ENCODE measurements around the gene GDPGP1.

The GDPGP1 gene

DNA sequence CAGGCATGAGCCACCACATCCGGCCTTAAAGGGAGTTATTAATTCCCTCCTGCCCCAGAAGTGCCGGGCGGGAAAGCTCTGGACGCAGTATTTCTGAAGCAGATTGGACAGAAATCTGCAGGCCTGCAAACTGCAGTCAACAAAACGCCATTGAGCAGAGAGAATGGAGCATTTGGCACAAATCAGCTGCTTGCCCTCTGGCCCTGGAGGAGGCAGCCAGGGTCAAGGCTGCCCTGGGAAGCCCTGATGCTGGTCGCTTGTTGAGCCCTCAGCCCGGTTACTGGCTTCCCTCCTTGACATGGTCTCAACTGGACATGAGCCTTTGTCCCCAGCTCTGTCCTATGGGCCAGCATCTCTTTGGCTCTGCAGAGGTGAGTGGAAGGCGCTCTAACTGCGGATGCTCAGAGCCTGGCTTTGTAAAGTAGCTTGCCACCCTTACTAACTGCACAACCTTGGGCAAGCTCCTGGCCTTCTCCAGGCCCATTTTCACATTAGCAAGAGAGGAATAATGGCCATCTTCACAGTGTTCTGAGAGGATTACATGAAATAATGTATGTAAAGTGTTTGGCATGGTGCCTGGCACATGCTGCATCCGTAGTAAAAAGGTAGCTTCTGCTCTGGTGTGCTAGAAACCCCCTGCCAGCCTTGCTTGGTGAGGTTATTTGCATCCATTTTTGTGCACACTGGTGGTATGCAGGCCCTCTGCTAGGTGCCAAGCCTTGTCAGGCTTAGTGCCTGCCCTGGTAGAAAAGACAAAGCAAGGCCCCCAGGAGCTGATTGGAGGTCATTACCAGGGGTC lies 28.8 kb upstream of the GDPGP1 start:
- DNase-seq = no peak

DNA sequence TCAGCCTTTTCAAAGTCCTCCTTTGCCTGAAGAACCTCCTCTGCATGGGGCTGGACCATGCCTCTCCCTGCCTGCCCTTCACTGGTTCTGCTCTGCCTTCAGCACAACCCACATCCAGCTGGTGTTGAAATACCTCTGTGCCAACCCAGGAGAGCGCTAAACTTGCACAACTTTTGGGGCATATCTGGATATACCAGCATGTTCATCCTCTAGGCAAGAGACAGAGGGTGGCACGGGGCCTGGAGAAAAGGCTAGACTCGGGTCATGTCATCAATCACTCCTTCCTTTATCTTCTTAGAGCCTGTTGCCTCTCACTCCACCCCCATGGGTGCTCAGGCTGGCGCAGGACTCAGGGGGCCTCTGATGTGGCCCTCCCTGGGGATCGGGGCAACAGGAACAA lies 28.1 kb upstream of the GDPGP1 start:
- no peak for DNase-seq

DNA sequence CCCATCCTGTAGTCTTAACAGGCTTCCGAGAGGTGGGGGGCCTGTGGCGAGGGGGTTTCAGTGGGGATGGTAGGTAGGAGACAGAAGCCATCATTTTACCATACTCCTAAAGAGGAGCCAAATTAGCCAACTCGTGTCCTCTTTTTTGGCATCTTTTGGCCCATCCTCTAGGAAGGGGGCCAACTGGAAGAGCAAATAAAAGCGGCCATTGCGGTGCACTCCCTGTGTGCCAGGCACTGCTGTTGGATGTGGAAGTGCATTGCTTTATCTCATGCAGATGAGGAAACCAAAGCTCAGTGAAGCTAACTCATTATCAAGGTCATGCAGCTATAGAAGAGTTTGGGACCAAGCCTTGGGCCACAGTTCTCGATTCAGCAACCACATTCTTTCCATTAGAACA lies 26.8 kb upstream of the GDPGP1 start:
- no peak for DNase-seq

DNA sequence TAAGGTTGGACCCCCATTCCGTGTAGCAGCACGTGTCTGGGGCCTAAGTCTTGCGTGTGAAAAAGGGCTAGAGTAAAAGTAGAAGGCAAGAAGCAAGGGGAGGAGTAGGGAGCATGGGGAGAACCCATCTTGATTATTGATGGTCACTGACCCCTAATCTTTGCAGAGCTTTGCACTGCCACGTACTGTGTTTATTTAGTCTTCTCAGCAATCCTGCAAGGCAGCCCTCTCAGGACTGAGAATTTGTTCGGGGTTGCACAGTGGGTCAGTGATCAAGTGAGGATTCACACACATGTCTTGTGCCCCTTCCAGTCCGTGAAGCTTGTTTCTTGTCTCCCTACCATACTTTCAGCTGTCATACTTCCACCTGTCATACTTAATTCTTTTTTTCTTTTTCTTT lies 25.7 kb upstream of the GDPGP1 start:
- DNase-seq = no peak

DNA sequence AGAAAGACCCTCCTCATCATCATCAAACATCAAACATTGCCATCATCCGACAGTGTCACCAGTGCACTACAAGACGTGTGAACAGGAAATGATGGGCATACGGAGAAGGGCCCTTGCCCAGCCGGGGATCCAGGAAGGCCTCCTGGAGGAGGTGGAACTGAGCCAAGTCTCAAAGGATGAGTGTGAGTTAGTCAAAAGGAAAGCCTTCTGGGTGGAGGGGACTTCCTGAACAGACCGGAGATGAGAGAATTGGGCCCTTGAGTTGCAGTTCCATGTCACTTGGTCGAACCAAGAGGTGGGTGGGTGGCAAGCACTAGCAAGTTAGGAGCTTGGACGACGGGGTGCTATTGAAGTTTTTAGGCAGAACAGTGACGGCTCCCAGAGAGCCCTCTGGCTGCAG lies 24.4 kb upstream of the GDPGP1 start:
- DNase-seq = no peak

DNA sequence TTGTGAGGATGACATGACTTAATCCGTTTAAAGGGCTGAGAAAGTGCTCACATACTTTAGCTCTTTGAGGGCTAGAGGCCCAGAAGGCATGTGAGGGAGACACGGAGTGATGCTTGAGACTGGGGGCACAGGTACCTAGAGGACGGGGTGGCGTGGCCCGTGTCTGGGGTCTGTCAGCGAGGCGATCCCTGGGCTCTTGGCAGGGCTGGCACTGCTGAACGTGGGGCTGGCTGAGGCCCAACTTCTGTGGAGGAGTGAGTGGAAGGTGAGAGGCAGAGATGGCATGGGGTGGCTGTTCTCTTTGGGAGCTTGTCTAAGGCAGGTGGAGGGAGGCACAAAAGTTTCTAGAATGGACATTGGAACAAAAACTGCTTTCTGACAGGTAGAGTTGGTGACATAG lies 23.4 kb upstream of the GDPGP1 start:
- DNase-seq = no peak

DNA sequence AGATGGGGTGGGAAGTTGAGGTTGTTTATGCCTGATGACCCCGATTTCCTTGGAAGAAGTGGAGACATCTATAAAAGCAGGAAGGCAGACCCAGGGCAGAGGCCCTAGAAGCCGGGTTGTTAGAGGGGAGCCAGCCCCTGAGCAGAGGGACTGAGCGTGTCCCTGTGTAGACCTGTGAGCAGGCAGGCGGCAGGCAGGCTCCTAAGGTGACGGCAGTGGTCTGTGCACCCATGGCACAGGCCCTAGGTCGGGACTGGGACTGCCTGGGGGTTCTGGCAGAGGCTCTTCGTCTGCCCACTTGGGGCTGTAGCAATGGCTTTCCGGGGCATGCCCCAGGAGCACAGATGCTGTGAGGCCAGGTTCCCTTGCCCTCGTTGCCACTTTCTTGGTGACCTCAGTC lies 23.0 kb upstream of the GDPGP1 start:
- DNase-seq = no peak

DNA sequence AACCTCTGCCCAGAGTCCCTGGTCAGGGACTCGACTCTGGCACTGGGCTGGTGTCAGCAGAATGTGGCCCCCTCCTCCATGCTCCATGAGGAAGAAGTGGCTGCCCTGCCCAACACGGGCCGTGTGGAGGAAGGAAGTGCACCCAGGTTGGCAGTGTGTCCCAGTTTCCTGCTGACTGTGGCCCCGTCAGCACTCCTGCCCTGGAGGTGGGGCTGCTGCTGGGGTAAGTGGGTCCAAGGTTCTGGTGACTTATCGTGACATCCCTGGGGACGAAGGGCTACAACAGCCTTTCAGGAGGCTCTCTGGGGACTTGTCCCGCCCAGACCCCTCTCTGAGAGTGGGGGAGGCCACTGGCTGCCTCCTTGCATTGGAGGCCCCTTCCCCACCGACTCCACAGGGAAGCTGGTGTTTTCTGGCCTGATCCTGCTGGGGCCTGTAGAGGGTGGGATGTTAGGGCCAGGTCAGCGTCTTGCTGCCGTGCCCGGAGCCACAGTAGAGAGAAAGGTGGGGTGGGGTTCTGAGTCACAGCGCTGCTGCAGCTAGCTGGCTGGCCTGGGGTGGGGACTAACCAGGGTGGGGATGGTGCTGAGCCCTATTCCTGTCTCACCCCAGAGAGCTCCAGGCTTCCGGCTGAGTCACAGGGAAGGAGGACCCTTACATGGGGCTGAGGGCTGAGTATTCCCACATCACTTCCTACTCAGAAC lies 22.4 kb upstream of the GDPGP1 start:
- DNase-seq = no peak

DNA sequence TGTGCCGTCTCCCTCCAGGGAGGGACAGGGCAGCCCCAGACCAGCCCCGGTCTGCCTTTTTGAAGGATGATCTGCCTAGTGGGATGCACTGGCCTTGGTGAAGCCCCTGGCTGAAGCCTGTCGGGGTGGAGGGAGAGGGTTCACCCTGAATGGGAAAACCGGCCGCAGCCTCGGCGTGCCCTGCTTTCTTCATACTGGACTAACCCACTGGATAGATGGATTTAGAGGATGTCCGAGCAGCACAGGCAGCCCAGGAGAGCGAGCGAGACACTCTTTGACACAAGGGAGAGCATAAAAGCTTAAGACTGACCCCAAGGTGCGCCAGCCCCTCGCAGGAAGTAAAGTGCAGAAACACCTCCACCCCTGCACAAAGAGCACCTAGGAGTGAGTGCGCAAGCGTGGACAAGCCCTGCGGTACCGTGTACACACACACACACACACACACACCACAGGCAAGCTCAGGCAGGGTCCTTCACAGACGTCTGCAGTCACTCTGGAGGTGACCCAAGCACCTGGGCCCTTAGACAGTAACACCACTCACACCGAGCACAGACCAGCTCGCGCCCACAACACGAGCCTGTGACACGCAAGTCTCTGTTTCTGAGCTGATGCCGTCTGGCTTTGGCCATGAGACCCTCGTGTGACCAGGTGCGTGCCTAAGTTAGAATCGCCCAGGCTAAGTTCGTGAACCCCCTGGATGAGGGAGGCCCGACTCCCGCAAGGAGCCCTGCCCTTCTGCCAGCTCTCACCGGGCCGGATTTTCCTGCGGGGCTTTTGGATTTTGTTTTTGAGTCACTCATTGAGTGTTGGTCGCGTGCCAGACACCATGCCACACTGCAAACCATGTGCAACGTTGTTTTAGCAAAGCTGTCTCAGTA lies 21.5 kb upstream of the GDPGP1 start:
- no peak for DNase-seq

DNA sequence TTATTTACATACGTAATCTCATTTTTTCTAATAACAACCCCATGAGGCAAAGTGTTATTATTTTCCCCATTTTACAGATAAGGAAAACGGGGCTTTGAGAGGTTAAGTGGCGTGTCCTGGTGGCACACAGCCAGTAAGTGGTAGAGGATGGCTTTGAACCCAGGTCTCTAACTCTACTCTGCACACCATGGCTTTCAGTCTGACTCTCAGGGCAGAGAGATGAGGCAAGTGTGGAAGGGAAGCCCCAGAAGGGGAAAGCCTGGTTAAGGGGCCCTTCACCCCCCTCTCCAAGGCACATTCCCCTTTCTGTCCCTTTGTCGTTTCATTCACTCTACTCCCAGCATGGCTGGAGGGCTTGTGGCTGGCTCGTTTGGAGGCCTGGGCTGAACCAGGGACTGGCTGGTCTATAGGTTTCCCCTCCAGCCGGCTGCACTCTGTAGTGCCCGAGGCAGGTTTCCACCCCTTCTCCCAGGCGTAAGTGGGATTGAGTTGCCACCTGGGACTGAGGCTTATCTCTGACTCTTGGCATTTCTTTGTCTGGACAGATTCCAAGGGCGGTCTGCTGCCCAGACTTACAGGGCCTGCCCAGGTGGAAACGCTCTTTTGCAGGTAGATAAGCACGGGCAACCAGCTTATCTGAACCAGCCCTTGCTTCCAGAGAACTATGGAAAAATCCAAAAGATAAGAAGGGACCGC lies 20.7 kb upstream of the GDPGP1 start:
- DNase-seq = no peak

DNA sequence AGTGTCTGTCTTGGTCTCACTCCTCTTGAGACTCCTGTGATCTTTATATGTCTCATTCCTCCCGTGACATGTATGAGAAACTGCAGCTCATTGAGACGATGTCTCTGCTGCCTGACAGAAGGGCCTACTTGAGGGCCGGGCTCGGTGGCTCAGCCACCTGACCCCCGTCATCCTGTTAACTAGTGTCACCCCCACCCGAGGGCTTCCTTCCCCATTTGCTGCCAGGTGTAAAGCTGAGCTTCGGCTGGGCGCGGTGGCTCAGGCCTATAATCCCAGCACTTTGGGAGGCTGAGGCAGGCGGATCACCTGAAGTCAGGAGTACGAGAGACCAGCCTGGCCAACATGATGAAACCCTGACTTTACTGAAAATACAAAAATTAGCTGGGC lies 20.2 kb upstream of the GDPGP1 start:
- no peak for DNase-seq

DNA sequence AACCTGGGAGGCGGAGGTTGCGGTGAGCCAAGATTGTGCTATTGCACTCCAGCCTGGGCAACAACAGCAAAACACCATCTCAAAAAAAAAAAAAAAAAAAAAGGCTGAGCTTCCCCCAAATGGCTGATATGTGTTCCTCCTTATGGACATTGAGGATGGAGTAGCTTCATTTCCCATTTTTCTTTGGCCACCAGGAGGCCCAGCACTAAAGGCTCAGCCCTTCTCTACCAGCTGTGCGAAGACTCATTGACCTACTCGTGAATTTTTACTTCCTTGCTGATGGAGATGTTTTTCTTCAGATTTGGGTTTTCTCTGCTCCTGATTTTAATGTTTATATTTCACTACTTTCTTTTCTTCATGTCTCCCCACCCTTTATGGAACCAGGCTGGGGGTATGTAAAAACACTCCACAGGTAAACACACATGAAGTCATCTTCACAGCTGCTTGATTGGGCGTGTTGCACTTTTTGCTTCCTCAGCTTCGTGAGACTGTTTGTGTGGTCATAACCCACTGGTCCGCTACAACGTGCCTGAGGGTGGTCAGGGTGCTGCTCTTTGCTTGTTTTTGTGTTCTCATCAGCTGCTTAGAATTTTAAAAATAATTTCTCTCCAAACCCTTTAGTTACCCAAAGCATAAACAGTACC lies 19.3 kb upstream of the GDPGP1 start:
- DNase-seq = no peak

DNA sequence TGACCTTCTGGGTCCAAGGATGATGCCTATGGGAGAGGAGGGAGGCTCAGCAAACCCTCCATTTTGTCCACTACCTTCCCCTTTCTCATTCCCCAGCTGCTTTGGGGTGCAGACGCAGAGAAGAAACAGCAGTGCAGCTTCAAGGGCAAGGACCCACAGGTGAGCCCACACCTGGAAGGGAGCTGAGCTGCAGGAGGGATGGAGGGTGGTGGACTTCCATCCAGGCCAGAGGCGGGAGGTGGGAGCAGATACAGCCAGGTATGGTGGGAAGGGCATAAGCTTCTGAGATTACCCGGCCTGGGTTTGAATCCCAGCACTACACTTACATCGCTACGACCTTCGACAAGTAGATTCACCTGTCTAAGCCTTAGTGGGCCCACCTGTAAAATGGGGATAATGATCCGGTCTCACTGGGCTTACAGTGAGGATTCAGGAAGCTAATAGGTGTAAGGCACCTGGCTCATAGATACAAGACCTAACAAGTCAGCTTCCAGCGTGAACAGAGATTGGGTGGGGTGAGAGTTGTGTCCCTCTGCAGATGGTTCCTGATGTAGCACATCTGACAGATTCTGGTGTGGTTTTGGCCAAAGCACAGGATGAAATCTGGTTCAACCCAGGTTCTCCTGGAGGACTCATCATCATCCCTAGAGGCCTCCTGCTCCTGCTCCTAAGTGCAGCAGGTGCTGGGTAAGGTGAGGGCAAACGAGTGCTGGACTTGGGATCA lies 16.2 kb upstream of the GDPGP1 start:
- no peak for DNase-seq

DNA sequence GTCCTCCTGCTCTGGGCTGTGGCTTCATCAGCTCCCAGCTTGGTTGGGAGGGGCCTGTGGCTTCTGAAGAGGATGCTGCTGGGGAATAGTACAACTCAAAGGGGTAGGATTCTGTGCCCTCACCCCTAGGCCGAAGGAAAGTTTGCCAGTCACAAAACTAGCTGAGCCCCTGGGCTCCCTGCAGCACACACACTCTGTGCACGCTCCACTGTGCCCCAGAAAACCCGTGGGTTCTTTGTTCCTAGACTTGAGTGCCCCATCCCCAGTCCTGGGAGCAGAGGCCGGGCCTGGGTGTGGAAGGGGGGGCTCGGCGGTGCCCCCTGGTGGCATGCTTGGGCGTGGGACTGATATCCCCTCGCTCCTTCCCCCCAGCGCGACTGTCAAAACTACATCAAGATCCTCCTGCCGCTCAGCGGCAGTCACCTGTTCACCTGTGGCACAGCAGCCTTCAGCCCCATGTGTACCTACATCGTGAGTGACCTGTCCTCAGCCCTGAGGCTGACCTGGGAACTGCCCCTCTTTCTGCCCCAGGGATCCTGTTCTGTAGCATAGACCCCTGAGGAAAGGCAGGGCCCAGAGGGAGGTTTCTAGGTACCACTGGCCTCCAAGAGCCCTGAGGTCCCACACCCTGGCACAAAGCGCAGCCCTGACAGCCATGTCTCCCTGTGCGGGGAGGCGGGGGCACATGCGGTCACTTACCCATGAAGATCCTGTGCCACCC lies 14.4 kb upstream of the GDPGP1 start:
- DNase-seq = no peak

DNA sequence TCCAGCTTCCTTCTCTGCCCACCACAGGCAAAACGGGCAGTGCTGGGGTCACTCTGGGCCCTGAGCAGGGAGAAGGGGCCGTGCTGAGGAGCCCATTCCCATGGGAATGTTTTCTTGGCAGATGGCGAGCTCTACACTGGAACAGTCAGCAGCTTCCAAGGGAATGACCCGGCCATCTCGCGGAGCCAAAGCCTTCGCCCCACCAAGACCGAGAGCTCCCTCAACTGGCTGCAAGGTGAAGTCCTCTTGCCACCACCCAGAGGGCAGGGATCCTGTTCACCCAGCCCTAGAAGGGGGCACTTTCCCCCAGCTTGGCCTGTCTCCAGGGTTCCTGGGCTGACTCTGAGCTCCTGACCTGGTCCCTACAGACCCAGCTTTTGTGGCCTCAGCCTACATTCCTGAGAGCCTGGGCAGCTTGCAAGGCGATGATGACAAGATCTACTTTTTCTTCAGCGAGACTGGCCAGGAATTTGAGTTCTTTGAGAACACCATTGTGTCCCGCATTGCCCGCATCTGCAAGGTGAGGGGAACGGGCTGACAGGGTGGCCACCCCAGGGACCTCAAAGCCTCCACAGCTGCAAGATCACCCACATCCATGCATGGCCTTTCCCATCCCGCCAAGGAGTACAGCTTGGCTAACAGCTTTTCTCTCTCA lies 12.6 kb upstream of the GDPGP1 start:
- peak in 1 of 2 experiments; percentile 21 for DNase-seq

DNA sequence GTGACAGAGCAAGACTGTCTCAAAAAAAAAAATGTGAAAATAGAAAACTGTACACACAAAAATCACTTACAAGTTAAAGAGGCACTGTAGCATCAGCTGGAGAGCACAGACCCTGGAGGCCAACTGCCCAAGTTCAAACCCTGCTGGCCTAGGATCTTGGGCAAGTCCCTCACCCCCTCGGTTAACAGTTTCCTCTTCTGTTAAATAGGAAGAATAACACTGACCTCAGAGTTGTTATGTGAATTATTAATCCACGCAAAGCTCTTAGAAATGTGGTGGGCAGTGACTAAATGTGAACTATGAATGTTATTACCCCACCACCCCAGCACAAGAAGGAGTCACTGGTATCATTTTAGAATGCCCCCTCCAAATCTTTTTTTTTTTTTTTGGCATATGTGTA lies 11.5 kb upstream of the GDPGP1 start:
- no peak for DNase-seq

DNA sequence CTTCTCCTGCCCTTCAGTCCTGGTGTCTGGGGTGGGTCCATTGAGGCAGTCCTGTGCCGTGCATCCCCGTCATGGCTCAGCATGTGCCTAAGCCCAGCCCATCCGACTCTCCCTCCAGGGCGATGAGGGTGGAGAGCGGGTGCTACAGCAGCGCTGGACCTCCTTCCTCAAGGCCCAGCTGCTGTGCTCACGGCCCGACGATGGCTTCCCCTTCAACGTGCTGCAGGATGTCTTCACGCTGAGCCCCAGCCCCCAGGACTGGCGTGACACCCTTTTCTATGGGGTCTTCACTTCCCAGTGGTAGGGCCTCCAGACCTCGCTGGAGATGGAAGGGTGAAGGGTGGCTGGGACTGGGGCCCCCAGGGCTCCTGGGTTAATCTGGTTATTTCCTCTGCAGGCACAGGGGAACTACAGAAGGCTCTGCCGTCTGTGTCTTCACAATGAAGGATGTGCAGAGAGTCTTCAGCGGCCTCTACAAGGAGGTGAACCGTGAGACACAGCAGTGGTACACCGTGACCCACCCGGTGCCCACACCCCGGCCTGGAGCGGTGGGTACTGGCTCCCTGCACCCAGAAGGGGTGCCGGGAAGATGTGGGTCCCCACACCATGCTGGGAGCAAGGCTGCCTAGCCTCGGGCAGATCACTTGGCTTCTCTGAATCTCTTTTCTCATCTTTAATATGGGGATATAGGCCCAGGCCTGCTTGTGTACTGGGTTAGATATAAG lies 10.4 kb upstream of the GDPGP1 start:
- DNase-seq = no peak

DNA sequence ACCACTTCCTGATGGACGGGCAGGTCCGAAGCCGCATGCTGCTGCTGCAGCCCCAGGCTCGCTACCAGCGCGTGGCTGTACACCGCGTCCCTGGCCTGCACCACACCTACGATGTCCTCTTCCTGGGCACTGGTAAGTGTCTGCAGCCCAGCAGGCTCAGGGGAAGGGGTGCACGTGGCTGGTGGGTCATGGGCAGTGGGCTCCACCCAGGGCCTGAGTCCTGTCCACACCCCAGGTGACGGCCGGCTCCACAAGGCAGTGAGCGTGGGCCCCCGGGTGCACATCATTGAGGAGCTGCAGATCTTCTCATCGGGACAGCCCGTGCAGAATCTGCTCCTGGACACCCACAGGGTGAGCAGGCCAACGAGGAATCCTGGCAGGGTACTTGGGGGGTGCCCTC lies 9.0 kb upstream of the GDPGP1 start:
- no peak for DNase-seq

DNA sequence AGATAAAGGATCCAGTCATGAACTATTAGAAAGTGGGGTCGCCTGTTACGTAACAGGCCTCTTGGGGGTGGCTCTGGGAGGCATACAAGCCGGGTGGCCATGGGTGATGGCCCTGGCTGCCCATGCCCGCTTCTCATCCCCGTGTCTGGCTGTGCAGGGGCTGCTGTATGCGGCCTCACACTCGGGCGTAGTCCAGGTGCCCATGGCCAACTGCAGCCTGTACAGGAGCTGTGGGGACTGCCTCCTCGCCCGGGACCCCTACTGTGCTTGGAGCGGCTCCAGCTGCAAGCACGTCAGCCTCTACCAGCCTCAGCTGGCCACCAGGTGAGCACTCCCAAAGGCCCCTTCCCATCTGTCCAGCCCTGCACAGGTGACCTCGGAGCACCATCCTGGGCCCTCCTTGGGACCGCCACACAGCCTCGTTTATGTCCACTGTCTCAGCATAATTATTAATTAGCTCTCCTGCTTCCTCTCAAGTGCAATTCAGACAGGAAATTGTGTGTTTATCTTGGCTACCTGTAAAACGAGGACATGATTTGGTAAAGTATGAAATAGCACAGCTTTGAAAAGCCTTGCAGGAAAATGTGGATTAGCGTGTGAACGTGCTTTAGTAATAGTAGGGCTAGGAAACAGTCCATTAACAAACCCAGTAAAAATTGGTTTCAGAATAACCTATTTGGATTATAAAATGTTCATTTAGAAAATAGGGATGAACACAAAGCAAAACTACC lies 8.3 kb upstream of the GDPGP1 start:
- DNase-seq = no peak

Data from NCI-H1930 (cell line).